Mesenchymal stem cell (in vitro differentiated cells and primary cell): Measurements from ENCODE around the gene RPH3AL.
A peak's percentile ranks its signal among the peaks of the same experiment; 100 is the strongest.

ENCODE experiments used
- DNase-seq: peaks from one replicate; pipeline ENCODE4 v3.0.0-alpha.2; 2013
- H2AFZ ChIP-seq: one replicate; pipeline ENCODE4 v1.6.1; 2013; ENCODE audit warnings: low read depth, mild to moderate bottlenecking, control low read depth, inconsistent platforms, low read length, moderate library complexity
- H2AK5ac ChIP-seq: 2 replicates; pipeline ENCODE4 v1.6.1; 2013; ENCODE audit warnings: low read length, moderate library complexity, mild to moderate bottlenecking, inconsistent platforms; ENCODE audit not compliant: severe bottlenecking
- H2BK120ac ChIP-seq: one replicate; pipeline ENCODE4 v1.6.1; 2013; ENCODE audit warnings: low read depth, mild to moderate bottlenecking, inconsistent platforms, low read length, moderate library complexity
- H2BK12ac ChIP-seq, 2 experiments: one replicate each; pipeline ENCODE4 v1.6.1; 2013; ENCODE audit warnings: inconsistent platforms in 2 of 2, low read length in 2 of 2, mild to moderate bottlenecking in 2 of 2, moderate library complexity in 2 of 2, control low read depth in 1 of 2
- H2BK15ac ChIP-seq: one replicate; pipeline ENCODE4 v1.6.1; 2013; ENCODE audit warnings: mild to moderate bottlenecking, low read depth, inconsistent platforms; ENCODE audit not compliant: poor library complexity, severe bottlenecking
- H2BK5ac ChIP-seq: 2 replicates; pipeline ENCODE4 v1.6.1; 2013; ENCODE audit warnings: low read depth, mild to moderate bottlenecking, low read length, control low read depth, inconsistent platforms; ENCODE audit not compliant: poor library complexity, severe bottlenecking
- H3K14ac ChIP-seq, 2 experiments: one replicate each; pipeline ENCODE4 v1.6.1; 2013; ENCODE audit warnings: inconsistent platforms in 2 of 2, low read length in 2 of 2, control low read depth in 1 of 2, mild to moderate bottlenecking in 1 of 2, moderate library complexity in 1 of 2
- H3K18ac ChIP-seq, 2 experiments: one replicate each; pipeline ENCODE4 v1.6.1; 2013; ENCODE audit warnings: inconsistent platforms in 2 of 2, low read length in 2 of 2, control low read depth in 1 of 2, low read depth in 1 of 2, mild to moderate bottlenecking in 1 of 2
- H3K23ac ChIP-seq, 2 experiments: one replicate each; pipeline ENCODE4 v1.6.1; 2013; ENCODE audit warnings: inconsistent platforms in 2 of 2, low read length in 2 of 2, mild to moderate bottlenecking in 2 of 2, moderate library complexity in 2 of 2, control low read depth in 1 of 2
- H3K27ac ChIP-seq: 2 replicates; pipeline ENCODE4 v1.5.1; 2013; ENCODE audit warnings: mild to moderate bottlenecking, moderate library complexity, low read length, control low read depth, inconsistent platforms; ENCODE audit not compliant: poor library complexity, severe bottlenecking
- H3K27me3 ChIP-seq, 2 experiments: 2 replicates each; pipeline versions ENCODE4 v1.6.1 to v1.7.0; 2013; ENCODE audit warnings: low read length in 2 of 2, mild to moderate bottlenecking in 2 of 2, moderate library complexity in 2 of 2, control low read depth in 1 of 2, inconsistent platforms in 1 of 2; ENCODE audit not compliant: control insufficient read depth in 1 of 2, insufficient read depth in 1 of 2
- H3K36me3 ChIP-seq, 2 experiments: 2 replicates each; pipeline versions ENCODE4 v1.6.1 to v1.7.0; 2013; ENCODE audit warnings: low read length in 2 of 2, control low read depth in 1 of 2, inconsistent platforms in 1 of 2, low read depth in 1 of 2, mild to moderate bottlenecking in 1 of 2; ENCODE audit not compliant: insufficient read depth in 2 of 2, control insufficient read depth in 1 of 2
- H3K4ac ChIP-seq, 2 experiments: one replicate each; pipeline ENCODE4 v1.6.1; 2013; ENCODE audit warnings: inconsistent platforms in 2 of 2, low read length in 2 of 2, mild to moderate bottlenecking in 2 of 2, moderate library complexity in 2 of 2, control low read depth in 1 of 2, low read depth in 1 of 2
- H3K4me1 ChIP-seq: 2 replicates; pipeline ENCODE4 v1.6.1; 2013; ENCODE audit warnings: low read depth, low read length, control low read depth; ENCODE audit not compliant: control insufficient read depth, insufficient read depth
- H3K4me2 ChIP-seq: 2 replicates; pipeline ENCODE4 v1.6.1; 2013; ENCODE audit warnings: low read length, mild to moderate bottlenecking, inconsistent platforms; ENCODE audit not compliant: poor library complexity, severe bottlenecking
- H3K4me3 ChIP-seq, 2 experiments: 2 replicates each; pipeline versions ENCODE4 v1.5.1 to v1.7.0; 2013; ENCODE audit warnings: low read length in 2 of 2, mild to moderate bottlenecking in 2 of 2, control low read depth in 1 of 2, low read depth in 1 of 2; ENCODE audit not compliant: insufficient read depth in 1 of 2
- H3K79me1 ChIP-seq: replicated peaks from 2 replicates; pipeline ENCODE4 v1.6.1; 2013; ENCODE audit warnings: mild to moderate bottlenecking, control low read depth, low read length, inconsistent platforms; ENCODE audit not compliant: poor library complexity, severe bottlenecking
- H3K9ac ChIP-seq: 2 replicates; pipeline ENCODE4 v1.7.0; 2013; ENCODE audit warnings: mild to moderate bottlenecking, low read length, moderate library complexity
- H3K9me3 ChIP-seq: 2 replicates; pipeline ENCODE4 v1.7.0; 2013; ENCODE audit warnings: mild to moderate bottlenecking, low read length; ENCODE audit not compliant: control insufficient read depth
- H4K8ac ChIP-seq: one replicate; pipeline ENCODE4 v1.6.1; 2013; ENCODE audit warnings: inconsistent platforms, mild to moderate bottlenecking, low read length, moderate library complexity
- H4K91ac ChIP-seq: one replicate; pipeline ENCODE4 v1.6.1; 2013; ENCODE audit warnings: mild to moderate bottlenecking, low read length, inconsistent platforms
- WGBS: methylation state at CpG from one replicate; pipeline ENCODE4 v1.1.7; 2013; ENCODE audit warnings: mixed read lengths; 5-methylcytosine and 5-hydroxymethylcytosine counted together

RPH3AL gene

GRCh38 chr17:322006-322780, 30.4 kb downstream of the RPH3AL start:
- DNase-seq = no peak
- 82% methylated on average over 25 of the region's 27 CpGs for WGBS
- no peak overlapping the region for H2BK12ac ChIP-seq
- no peak overlapping the region for H3K9ac ChIP-seq
- H3K4me3 ChIP-seq = no peak overlapping the region
- no peak overlapping the region for H2AFZ ChIP-seq
- no peak overlapping the region for H3K4me2 ChIP-seq
- H3K23ac ChIP-seq = no peak overlapping the region
- H3K27me3 ChIP-seq = peaks cover 0 to 18% of the 10 kb centered on the region in 2 experiments
- no peaks in the 10 kb centered on the region for H3K79me1 ChIP-seq
- H2BK15ac ChIP-seq = no peak overlapping the region
- peaks cover 7% of the 10 kb centered on the region for H3K4me1 ChIP-seq
- peaks cover 0 to 36% of the 10 kb centered on the region in 2 experiments for H3K36me3 ChIP-seq
- H2BK120ac ChIP-seq = no peak overlapping the region
- peaks cover 4% of the 10 kb centered on the region for H3K9me3 ChIP-seq
- H2BK5ac ChIP-seq = no peak overlapping the region
- H3K14ac ChIP-seq = no peak overlapping the region
- H4K8ac ChIP-seq = no peak overlapping the region
- H3K4ac ChIP-seq = no peak overlapping the region
- H3K27ac ChIP-seq = no peak overlapping the region
- H2AK5ac ChIP-seq = no peak overlapping the region
- no peak overlapping the region for H4K91ac ChIP-seq
- no peak overlapping the region for H3K18ac ChIP-seq

DNA sequence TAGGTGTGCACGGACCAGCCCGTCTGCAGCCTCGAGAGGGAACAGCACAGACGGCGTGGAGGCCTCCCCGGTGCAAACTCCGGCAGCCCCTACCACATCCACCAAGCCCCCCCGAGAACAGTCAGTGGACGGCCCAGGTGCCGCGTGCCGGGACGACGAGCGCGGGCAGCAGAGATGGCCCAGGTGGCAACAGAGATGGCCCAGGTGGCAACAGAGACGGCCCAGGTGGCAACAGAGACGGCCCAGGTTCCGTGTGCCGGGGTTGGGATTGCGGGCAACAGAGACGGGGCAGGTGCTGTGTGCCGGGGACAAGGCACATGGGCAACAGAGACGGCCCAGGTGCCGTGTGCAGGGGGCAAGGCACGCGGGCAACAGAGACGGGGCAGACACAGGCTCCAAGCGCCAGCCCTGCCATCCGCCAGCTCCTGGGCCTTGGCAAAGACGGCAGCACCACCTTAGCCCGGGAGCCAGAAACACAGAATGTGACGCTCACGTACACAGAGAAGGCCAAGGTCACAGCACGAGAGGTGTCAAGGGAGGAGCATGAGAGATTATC, 31.1 kb downstream of the RPH3AL start:
- Histone ChIP-seq H3K4me2 (no peak overlapping the region), H2BK5ac (no peak overlapping the region), H2AK5ac (no peak overlapping the region), H3K4me1 (peaks cover 7% of the 10 kb centered on the region), H2AFZ (no peak overlapping the region), H3K23ac (no peak overlapping the region), H3K9ac (no peak overlapping the region), H2BK15ac (no peak overlapping the region), H3K27ac (no peak overlapping the region), H3K18ac (no peak overlapping the region), H4K8ac (no peak overlapping the region), H3K36me3 (peaks cover 0 to 30% of the 10 kb centered on the region in 2 experiments), H3K27me3 (peaks cover 0 to 18% of the 10 kb centered on the region in 2 experiments), H2BK120ac (no peak overlapping the region), H3K14ac (peak overlapping the region in 1 of 2 experiments; percentile 8), H3K79me1 (no peaks in the 10 kb centered on the region), H3K9me3 (peaks cover 4% of the 10 kb centered on the region), H4K91ac (no peak overlapping the region), H3K4me3 (no peak overlapping the region), H3K4ac (no peak overlapping the region), H2BK12ac (no peak overlapping the region)
- 85% methylated on average over 35 of the region's 35 CpGs for WGBS
- DNase-seq = no peak

DNA sequence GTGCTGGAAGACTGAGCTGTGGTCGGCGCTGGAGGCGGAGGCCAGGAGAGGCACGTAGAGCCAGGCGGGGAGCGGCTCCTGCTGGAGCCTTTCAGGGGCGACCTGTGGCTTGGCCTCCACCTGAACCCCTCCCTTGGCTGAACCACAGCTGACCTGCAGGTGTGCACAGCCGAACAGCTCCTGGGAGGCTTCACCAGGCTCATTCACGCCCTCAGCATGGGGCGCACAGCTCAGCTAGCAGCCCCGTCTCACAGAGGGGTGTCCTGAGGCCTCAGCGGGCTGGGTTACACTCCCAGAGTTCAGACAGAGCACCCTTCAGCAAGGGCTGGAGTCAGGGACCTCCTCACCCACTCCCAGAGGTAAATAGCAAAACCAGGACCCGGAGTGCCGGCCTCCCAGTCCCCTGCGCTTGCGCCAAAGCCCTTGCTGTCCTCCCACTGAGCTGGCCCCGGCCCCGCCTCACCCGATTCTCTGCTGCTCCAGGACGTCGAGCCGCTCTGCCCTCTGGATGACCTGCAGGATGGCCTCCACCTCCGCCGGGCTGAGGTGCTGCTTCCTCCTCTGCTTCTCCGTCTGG, 31.7 kb downstream of the RPH3AL start:
- no peak overlapping the region for H3K4me2 ChIP-seq
- H4K91ac ChIP-seq = no peak overlapping the region
- no peak overlapping the region for H3K27ac ChIP-seq
- H2AFZ ChIP-seq = no peak overlapping the region
- WGBS = 49% methylated on average over 25 of the region's 25 CpGs
- H3K36me3 ChIP-seq = peaks cover 0 to 30% of the 10 kb centered on the region in 2 experiments
- H3K23ac ChIP-seq = no peak overlapping the region
- H3K18ac ChIP-seq = no peak overlapping the region
- H2AK5ac ChIP-seq = no peak overlapping the region
- no peak overlapping the region for H2BK15ac ChIP-seq
- no peak overlapping the region for H2BK5ac ChIP-seq
- no peak for DNase-seq
- H3K27me3 ChIP-seq = peaks cover 0 to 18% of the 10 kb centered on the region in 2 experiments
- peaks cover 7% of the 10 kb centered on the region for H3K4me1 ChIP-seq
- no peak overlapping the region for H2BK12ac ChIP-seq
- H4K8ac ChIP-seq = no peak overlapping the region
- H3K4me3 ChIP-seq = no peak overlapping the region
- H2BK120ac ChIP-seq = no peak overlapping the region
- peaks cover 4% of the 10 kb centered on the region for H3K9me3 ChIP-seq
- no peak overlapping the region for H3K4ac ChIP-seq
- no peaks in the 10 kb centered on the region for H3K79me1 ChIP-seq
- no peak overlapping the region for H3K14ac ChIP-seq
- H3K9ac ChIP-seq = no peak overlapping the region

DNA sequence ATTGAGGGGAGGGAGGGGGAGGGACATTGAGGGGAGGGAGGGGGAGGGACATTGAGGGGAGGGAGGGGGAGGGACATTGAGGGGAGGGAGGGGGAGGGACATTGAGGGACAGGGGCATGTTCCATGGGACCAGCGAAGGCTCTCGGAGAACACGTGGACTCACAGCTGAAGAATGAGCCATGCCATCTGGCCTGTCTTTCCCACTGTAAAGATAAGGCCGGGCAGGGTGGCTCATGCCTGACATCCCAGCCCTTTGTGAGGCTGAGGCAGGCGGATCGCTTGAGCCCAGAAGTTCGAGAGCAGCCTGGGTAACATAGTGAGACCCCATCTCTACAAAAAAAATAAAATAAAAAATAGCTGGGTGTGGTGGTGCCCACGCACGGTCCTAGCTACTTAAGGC, 32.5 kb downstream of the RPH3AL start:
- 84% methylated on average over 4 of the region's 9 CpGs for WGBS
- no peak overlapping the region for H2BK15ac ChIP-seq
- no peak overlapping the region for H2AK5ac ChIP-seq
- H3K4me3 ChIP-seq = no peak overlapping the region
- H3K9ac ChIP-seq = no peak overlapping the region
- H2AFZ ChIP-seq = no peak overlapping the region
- peaks cover 0 to 18% of the 10 kb centered on the region in 2 experiments for H3K27me3 ChIP-seq
- H2BK120ac ChIP-seq = no peak overlapping the region
- H3K23ac ChIP-seq = no peak overlapping the region
- peaks cover 4% of the 10 kb centered on the region for H3K9me3 ChIP-seq
- H3K4me2 ChIP-seq = no peak overlapping the region
- H3K79me1 ChIP-seq = no peaks in the 10 kb centered on the region
- H3K4ac ChIP-seq = no peak overlapping the region
- H2BK12ac ChIP-seq = no peak overlapping the region
- H3K27ac ChIP-seq = no peak overlapping the region
- H3K14ac ChIP-seq = no peak overlapping the region
- H4K8ac ChIP-seq = no peak overlapping the region
- H4K91ac ChIP-seq = no peak overlapping the region
- no peak overlapping the region for H2BK5ac ChIP-seq
- H3K18ac ChIP-seq = no peak overlapping the region
- no peak for DNase-seq
- peaks cover 0 to 27% of the 10 kb centered on the region in 2 experiments for H3K36me3 ChIP-seq
- H3K4me1 ChIP-seq = peaks cover 7% of the 10 kb centered on the region
